ENCODE data around the gene MAX.

The MAX gene

GRCh38 chr14:65102441-65103149 is at the start of gene MAX:
Gene MAX (minus strand): TSS chr14:65102517. CDS start chr14:65102339, 178 bp downstream.
- peak; percentile 100 for DNase-seq (ENCODE audit: insufficient read length, low spot score)
- peak; percentile 100 for FAIRE-seq

- DNase-seq (ENCODE audit: insufficient read length, low spot score) (no peak), FAIRE-seq (no peak)
These were observed 49.3 kb upstream of the MAX start for GRCh38 chr14:65151609-65151956.

GRCh38 chr14:65150898-65151608 is 48.7 kb upstream of the MAX start:
- FAIRE-seq = peak; percentile 91

GRCh38 chr14:65149116-65149515 is 46.8 kb upstream of the MAX start:
- FAIRE-seq = peak; percentile 88
- DNase-seq (ENCODE audit: insufficient read length, low spot score) = no peak

More at GRCh38 chr14:65150898-65151608, 48.7 kb upstream of the MAX start:
- no peak for DNase-seq (ENCODE audit: insufficient read length, low spot score)

- peak; percentile 97 for FAIRE-seq
These were observed 41.9 kb upstream of the MAX start for GRCh38 chr14:65144170-65144569.

GRCh38 chr14:65142914-65143625 is 40.8 kb upstream of the MAX start:
- DNase-seq (ENCODE audit: insufficient read length, low spot score) (no peak), FAIRE-seq (no peak)

More at GRCh38 chr14:65144170-65144569, 41.9 kb upstream of the MAX start:
- DNase-seq (ENCODE audit: insufficient read length, low spot score) = no peak

- FAIRE-seq (peak; percentile 88), DNase-seq (ENCODE audit: insufficient read length, low spot score) (no peak)
These were observed 40.1 kb upstream of the MAX start for GRCh38 chr14:65142429-65142828.

- FAIRE-seq (peak; percentile 94), DNase-seq (ENCODE audit: insufficient read length, low spot score) (no peak)
These were observed 39.2 kb upstream of the MAX start for GRCh38 chr14:65141523-65141922.

- FAIRE-seq (peak; percentile 79), DNase-seq (ENCODE audit: insufficient read length, low spot score) (no peak)
These were observed 35.5 kb upstream of the MAX start for GRCh38 chr14:65137648-65138307.

GRCh38 chr14:65134651-65135579 is 32.6 kb upstream of the MAX start:
- FAIRE-seq (no peak), DNase-seq (ENCODE audit: insufficient read length, low spot score) (no peak)

- FAIRE-seq = no peak
These were observed 30.5 kb upstream of the MAX start for GRCh38 chr14:65132855-65133254.

GRCh38 chr14:65131301-65131701 is 29.0 kb upstream of the MAX start:
- DNase-seq (ENCODE audit: insufficient read length, low spot score) = peak; percentile 96
- peak; percentile 99 for FAIRE-seq

More at GRCh38 chr14:65132855-65133254, 30.5 kb upstream of the MAX start:
- no peak for DNase-seq (ENCODE audit: insufficient read length, low spot score)

GRCh38 chr14:65128096-65128495 is 25.8 kb upstream of the MAX start:
- DNase-seq (ENCODE audit: insufficient read length, low spot score) (no peak), FAIRE-seq (peak; percentile 73)

- FAIRE-seq (peak; percentile 97), DNase-seq (ENCODE audit: insufficient read length, low spot score) (no peak)
These were observed 15.7 kb upstream of the MAX start for GRCh38 chr14:65117769-65118745.

- DNase-seq (ENCODE audit: insufficient read length, low spot score) = no peak
- peak; percentile 83 for FAIRE-seq
These were observed 13.3 kb upstream of the MAX start for GRCh38 chr14:65115615-65116014.

GRCh38 chr14:65110525-65110924 is 8.2 kb upstream of the MAX start:
- DNase-seq (ENCODE audit: insufficient read length, low spot score) (no peak), FAIRE-seq (peak; percentile 95)

- no peak for DNase-seq (ENCODE audit: insufficient read length, low spot score)
- FAIRE-seq = no peak
These were observed 7.0 kb upstream of the MAX start for GRCh38 chr14:65109357-65109756.

GRCh38 chr14:65107200-65107599 is 4.9 kb upstream of the MAX start:
- DNase-seq (ENCODE audit: insufficient read length, low spot score) (no peak), FAIRE-seq (no peak)

GRCh38 chr14:65106736-65107135 is 4.4 kb upstream of the MAX start:
- FAIRE-seq = peak; percentile 31
- no peak for DNase-seq (ENCODE audit: insufficient read length, low spot score)

Data from HTR-8/SVneo (cell line).